SU-DHL-6 (cell line): ENCODE results near the gene DRAP1.

Experiments used
- H2AFZ ChIP-seq: fragments of 200-600 bp; sonication (generic); 2 replicates; pipeline ENCODE4 v1.6.1; 2014; ENCODE audit warnings: low read depth, mild to moderate bottlenecking, moderate library complexity, mixed read lengths, antibody characterized with exemption, low read length; ENCODE audit not compliant: severe bottlenecking
- H3F3A ChIP-seq: fragments of 200-600 bp; shearing (Covaris generic); 2 replicates; pipeline ENCODE4 v1.6.0; 2016; ENCODE audit warnings: antibody characterized with exemption, mild to moderate bottlenecking; ENCODE audit not compliant: insufficient read depth
- H3K27ac ChIP-seq: fragments of 200-600 bp; sonication (generic); 2 replicates; pipeline ENCODE4 v1.5.1; 2016; ENCODE audit warnings: low read depth, mild to moderate bottlenecking, low read length, moderate library complexity, mixed read lengths
- H3K27me3 ChIP-seq: fragments of 200-600 bp; sonication (generic), shearing (Covaris generic); 2 replicates; pipeline ENCODE4 v1.6.0; 2014; ENCODE audit warnings: mild to moderate bottlenecking, low read length
- H3K36me3 ChIP-seq: fragments of 200-600 bp; sonication (generic); 2 replicates; pipeline ENCODE4 v1.6.1; 2014; ENCODE audit warnings: mild to moderate bottlenecking, low read length, mixed read lengths
- H3K4me2 ChIP-seq: fragments of 300-600, 200-600 bp; shearing (Covaris generic), sonication (generic); 2 replicates; pipeline ENCODE4 v1.6.0; 2014; ENCODE audit warnings: low read length, low read depth, mild to moderate bottlenecking; ENCODE audit not compliant: poor library complexity, severe bottlenecking
- H3K4me3 ChIP-seq: fragments of 200-600 bp; sonication (generic); 2 replicates; pipeline ENCODE4 v1.5.1; 2014; ENCODE audit warnings: antibody characterized with exemption, low read length, mild to moderate bottlenecking, mixed read lengths; ENCODE audit not compliant: insufficient read depth, poor library complexity, severe bottlenecking
- H3K79me2 ChIP-seq: fragments of 200-600 bp; sonication (generic); 2 replicates; pipeline ENCODE4 v1.6.1; 2014; ENCODE audit warnings: mild to moderate bottlenecking, low read length, moderate library complexity; ENCODE audit not compliant: insufficient read depth
- H3K9ac ChIP-seq: fragments of 200-600 bp; sonication (generic); 2 replicates; pipeline ENCODE4 v1.7.0; 2014; ENCODE audit warnings: mild to moderate bottlenecking, low read length
- H3K9me2 ChIP-seq: fragments of 200-600 bp; sonication (generic); replicated peaks from 2 replicates; pipeline ENCODE4 v1.6.1; 2014; ENCODE audit warnings: low read length; ENCODE audit not compliant: insufficient read depth
- H3K9me3 ChIP-seq: fragments of 200-600 bp; sonication (generic); 2 replicates; pipeline ENCODE4 v1.6.1; 2014; ENCODE audit warnings: low read length, mixed read lengths; ENCODE audit not compliant: insufficient read depth
- H4K20me1 ChIP-seq: fragments of 200-600 bp; sonication (generic); 2 replicates; pipeline ENCODE4 v1.6.1; 2014; ENCODE audit warnings: low read depth, mild to moderate bottlenecking, antibody characterized with exemption, low read length, moderate library complexity, mixed read lengths
- CTCF ChIP-seq: fragments of 200-600 bp; sonication (generic); IDR thresholded peaks from one replicate; pipeline ENCODE4 v1.5.1; 2017; ENCODE audit warnings: antibody characterized with exemption, mild to moderate bottlenecking, low read length, moderate library complexity; ENCODE audit not compliant: insufficient read depth, poor library complexity, severe bottlenecking
- EZH2phosphoT487 ChIP-seq: fragments of 200-600 bp; sonication (generic), shearing (Covaris generic); conservative IDR thresholded peaks from 2 replicates; pipeline ENCODE4 v1.6.1; 2018; ENCODE audit warnings: mild to moderate bottlenecking, antibody characterized with exemption, low read length, moderate library complexity, mixed read lengths

Gene DRAP1

GRCh38 chr11:65888163-65888814 is 30.9 kb upstream of the DRAP1 start, which contains the start of gene FIBP:
Gene FIBP, minus strand, starts transcription at chr11:65888471. Its CDS starts 53 bp downstream, at chr11:65888418.
- Histone ChIP-seq H3K9ac (peak within 1 kb of the TSS; percentile 93), H2AFZ (peak within 1 kb of the TSS; percentile 49), H4K20me1 (no peaks in the 10 kb centered on the region), H3K9me2 (no peaks in the 10 kb centered on the region), H3K36me3 (no peaks in the 10 kb centered on the region), H3K4me2 (peak within 1 kb of the TSS; percentile 93), H3K27ac (peak within 1 kb of the TSS; percentile 53), H3K4me3 (peak within 1 kb of the TSS; percentile 66), H3F3A (peaks cover 36% of the 10 kb centered on the region), H3K27me3 (no peaks in the 10 kb centered on the region), H3K79me2 (peaks cover 18% of the 10 kb centered on the region), H3K9me3 (no peaks in the 10 kb centered on the region)
- TF ChIP-seq CTCF (peak; percentile 66), EZH2phosphoT487 (no peak)

DNA sequence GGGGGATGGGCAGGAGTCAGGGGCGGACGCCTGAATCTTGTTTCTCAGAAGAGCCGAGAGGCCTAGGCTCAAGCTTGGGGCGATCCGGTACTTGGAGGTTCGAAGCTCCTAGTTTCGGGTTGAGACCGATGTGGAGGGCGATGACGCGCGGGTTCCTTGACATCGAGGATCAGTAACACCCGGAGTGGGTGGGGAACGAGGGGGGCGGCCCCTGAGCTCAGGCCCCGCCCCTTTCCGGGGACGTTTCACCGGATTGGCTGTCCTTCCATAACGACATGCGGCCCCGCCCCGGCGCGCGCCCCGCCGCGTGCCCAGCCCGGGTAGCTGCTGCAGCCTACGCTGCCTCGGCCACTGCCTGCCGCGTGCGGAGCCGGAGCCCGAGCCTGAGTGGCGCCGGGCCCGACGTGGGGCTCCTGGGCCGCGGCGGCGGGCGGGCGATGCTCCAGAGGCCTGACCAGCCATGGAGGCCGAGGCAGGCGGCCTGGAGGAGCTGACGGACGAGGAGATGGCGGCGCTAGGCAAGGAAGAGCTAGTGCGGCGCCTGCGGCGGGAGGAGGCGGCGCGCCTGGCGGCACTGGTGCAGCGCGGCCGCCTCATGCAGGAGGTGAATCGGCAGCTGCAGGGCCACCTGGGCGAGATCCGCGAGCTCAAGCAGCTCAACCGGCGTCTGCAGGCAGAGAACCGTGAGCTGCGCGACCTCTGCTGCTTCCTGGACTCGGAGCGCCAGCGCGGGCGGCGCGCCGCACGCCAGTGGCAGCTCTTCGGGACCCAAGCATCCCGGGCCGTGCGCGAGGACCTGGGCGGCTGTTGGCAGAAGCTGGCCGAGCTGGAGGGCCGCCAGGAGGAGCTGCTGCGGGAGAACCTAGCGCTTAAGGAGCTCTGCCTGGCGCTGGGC is 28.7 kb upstream of the DRAP1 start, which contains the start of gene CCDC85B:
Gene CCDC85B (plus strand): TSS at position 350 of the 895 bp plus-strand sequence. CDS start 111 bp downstream, at position 461.
- Histone ChIP-seq H2AFZ (peak within 1 kb of the TSS; percentile 49), H3K27ac (peak within 1 kb of the TSS; percentile 77)

More for the DNA sequence above, 28.7 kb upstream of the DRAP1 start, which contains the start of gene CCDC85B:
- TF ChIP-seq EZH2phosphoT487 (no peak), CTCF (no peak)
- Histone ChIP-seq H3K9me2 (no peaks in the 10 kb centered on the region), H3K4me3 (peak within 1 kb of the TSS; percentile 85), H3K4me2 (peak within 1 kb of the TSS; percentile 93), H3K79me2 (peaks cover 18% of the 10 kb centered on the region), H4K20me1 (no peaks in the 10 kb centered on the region), H3F3A (peaks cover 38% of the 10 kb centered on the region), H3K9me3 (no peaks in the 10 kb centered on the region), H3K9ac (peak within 1 kb of the TSS; percentile 93), H3K27me3 (no peaks in the 10 kb centered on the region), H3K36me3 (no peaks in the 10 kb centered on the region)
